GM18870 (cell line): ENCODE results near the gene LRSAM1.

Experiments
- ATAC-seq: cut with Tn5 transposase; IDR thresholded peaks from one replicate; pipeline ENCODE4 v1.9.1; 2021; ENCODE audit warnings: moderate library complexity; ENCODE audit not compliant: unreplicated experiment

The LRSAM1 gene

GRCh38 chr9:127530206-127530941 is 79.1 kb downstream of the LRSAM1 start:
- ATAC-seq = no peak

DNA sequence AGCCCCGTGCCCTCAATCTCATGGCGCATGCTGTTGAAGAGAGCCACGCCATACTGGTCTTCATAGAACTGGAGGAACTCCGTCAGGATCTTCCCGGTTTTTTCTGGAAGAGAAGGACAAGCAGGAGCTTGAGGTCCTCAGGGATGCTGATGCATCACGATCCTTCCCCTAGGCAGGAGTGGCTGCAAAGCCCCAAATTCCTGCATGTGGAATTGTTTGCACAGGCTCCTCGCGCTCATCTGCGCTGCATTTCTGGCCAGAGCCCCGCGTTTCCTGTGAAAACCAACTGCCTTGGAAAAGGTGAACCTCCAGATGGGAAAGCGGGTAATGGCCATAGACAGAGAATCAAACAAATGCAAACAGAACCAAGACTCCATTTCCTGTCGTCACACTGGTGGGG is 80.4 kb downstream of the LRSAM1 start:
- no peak for ATAC-seq

GRCh38 chr9:127534250-127534906 is 83.1 kb downstream of the LRSAM1 start:
- no peak for ATAC-seq

DNA sequence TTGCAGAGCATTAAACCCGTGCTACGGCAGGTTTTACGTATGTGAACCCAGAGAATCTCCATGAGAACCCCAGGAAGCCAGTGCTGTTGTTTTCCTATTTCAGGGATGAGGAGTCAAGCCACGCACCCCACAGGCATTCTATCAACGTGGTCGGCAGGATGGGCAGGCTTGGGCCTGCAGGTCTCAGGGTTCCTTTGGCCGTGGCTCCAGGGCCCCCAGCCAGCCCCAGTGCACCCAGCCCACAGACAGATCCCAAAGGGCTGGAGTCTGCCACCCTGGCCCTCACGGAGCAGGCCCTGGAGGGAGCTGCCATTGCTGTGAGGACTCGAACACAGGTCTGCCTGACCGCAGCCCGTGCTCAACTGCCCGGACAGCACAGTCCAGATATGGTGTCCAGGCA is 83.6 kb downstream of the LRSAM1 start:
- ATAC-seq = no peak

- no peak for ATAC-seq
Observed at GRCh38 chr9:127535396-127535795, 84.1 kb downstream of the LRSAM1 start.

- no peak for ATAC-seq
Observed at GRCh38 chr9:127535834-127536233, 84.5 kb downstream of the LRSAM1 start.

- ATAC-seq = no peak
Observed at GRCh38 chr9:127536499-127536898, 85.2 kb downstream of the LRSAM1 start.

GRCh38 chr9:127537014-127537413 is 85.7 kb downstream of the LRSAM1 start:
- no peak for ATAC-seq

DNA sequence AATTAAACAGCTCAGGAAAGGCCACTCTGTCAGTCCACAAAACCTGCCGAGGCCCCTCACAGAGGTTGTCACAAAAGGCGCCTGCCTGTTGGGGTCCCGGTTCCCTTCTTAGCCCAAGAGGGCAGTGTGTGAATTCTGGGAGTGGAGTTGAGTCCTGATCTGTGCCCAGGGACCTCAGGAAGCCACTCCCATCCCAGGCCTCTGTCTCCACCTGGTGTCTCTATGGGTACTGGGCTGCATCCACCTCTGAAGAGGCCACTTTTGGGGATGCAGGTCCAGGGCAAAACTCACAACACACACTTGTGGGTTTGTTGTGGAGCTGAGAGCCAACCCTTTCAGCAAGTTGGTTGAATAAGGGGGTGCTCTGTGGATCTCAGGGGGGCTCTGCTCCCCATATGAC is 86.5 kb downstream of the LRSAM1 start:
- ATAC-seq = no peak

DNA sequence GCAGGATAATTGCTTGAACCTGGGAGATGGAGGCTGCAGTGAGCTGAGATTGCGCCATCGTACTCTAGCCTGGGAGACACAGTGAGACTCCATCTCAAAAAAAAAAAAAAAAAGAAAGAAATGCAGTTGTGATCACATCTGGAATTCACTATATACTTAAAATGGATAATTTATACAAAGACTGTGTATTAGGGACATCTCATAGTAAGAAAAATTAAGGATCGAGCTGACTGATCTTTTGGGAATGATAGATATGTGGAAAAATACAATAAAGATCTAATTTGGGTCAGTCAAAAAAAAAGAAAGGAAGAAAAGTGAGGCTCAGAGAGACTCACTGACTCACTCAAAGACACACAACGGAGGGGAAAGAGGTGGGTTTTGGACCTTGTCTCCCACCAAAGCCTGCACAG is 87.5 kb downstream of the LRSAM1 start:
- ATAC-seq = no peak

- no peak for ATAC-seq
Observed at GRCh38 chr9:127539259-127539981, 88.1 kb downstream of the LRSAM1 start.

GRCh38 chr9:127539982-127540663 is 88.8 kb downstream of the LRSAM1 start:
- ATAC-seq = no peak

DNA sequence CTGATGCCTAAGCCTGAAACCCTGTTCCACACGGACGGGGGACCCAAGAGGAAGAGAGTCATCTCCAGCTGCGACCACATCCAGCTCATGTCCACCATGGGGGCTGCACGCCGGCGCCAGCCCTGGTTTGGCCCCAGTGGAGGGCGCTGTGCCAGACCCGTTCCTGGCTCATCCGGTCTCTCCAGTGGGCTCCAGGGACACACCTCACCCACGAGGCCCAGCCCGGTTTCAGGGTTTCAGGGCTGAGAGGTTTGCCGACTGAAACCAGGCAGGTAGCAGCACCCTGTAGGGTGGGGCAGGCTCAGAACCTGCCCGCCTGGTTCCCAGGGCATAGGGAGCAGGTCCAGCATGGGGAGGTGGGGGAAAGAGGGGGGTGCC is 89.3 kb downstream of the LRSAM1 start:
- no peak for ATAC-seq

- no peak for ATAC-seq
Observed at GRCh38 chr9:127541176-127541575, 89.9 kb downstream of the LRSAM1 start.

GRCh38 chr9:127541865-127542264 is 90.6 kb downstream of the LRSAM1 start:
- ATAC-seq = no peak

DNA sequence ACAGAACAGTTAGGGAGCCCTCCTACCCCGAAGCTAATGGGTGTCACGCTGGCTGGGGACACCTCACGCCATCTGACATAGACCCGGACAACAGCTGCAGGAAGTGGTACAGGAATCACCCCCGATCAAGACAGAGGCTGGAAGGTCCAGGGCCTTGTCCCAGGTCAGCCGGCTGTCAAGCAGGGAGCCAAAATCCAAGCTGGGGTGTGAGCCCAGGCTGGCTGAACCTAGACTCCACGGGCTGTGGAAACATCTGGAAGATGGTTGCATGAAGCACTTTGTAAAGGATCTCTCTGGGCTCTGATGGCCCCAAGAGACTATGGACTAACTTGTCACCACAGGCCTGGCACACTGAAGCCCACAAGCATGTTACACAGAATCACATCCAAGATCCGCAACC is 91.9 kb downstream of the LRSAM1 start:
- ATAC-seq = no peak

DNA sequence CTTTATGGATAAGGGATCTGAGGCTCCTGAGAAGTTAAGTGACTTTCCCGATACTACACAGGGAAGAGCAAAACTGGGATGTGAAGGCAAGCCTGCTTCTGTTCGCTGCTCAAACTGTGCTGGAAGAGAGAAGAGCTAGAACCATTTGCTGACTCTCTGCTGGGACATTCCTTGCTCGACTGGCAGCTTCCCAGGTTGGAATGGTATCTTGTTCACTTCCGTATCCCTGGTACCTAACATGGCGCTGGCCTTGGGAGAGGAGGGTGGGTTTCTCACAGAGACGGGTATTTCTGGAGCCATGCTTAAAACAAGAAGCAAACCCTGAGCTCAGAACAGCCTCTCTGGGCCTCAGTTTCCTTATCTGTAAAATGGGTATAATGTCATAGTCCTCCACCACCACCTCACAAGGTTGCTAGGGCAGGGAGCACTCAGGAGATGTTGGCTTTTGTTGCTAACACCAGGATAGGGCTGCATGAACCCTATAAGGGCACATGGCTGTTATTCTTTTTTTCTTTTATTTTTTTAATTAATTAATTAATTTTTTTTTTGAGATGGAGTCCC is 92.7 kb downstream of the LRSAM1 start:
- ATAC-seq = no peak

DNA sequence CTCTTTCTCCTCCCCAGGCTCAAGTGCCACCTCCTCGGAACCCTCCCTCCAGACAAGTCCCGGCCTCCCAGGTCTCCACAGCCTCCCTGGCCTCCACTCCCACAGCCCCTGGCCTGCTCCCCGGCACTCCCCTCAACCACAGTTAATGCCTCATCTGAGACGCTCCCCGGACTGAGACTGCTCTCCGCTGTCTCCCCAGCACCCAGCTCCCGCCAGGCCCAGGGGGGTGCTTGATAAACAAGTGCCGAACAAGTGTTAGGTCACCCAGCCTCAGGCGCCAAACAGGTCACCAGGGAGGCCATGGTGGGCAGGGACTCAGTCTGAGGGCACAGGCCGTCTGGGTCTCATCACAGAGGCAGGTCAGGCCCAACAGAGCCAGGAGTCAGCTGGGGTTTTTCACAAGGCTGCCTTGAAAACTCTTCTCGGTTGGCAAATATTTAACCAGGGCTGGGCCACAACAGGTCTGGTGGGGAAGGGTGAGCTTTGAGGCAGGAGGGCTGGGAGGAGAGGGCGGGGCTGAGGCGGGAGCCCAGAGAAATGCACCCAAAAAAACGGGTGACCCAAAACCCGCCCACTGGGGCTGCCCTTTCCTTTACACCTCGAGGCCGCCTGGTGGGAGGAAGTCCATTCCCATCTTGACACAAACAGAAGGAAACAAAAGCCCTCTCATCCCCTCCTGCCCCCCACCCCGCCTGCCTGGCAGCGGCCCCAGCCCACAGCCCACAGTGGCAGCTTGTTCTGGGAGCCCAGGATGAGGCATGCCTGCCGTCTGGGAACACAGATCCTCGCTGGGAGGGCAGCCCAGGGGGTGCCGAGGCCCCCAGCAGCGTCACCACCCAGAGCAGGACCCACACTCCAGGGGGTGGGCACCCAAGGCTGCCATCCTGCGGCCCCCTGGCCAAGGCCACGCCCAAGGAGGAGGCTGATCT is 94.2 kb downstream of the LRSAM1 start:
- peak; percentile 43 for ATAC-seq

GRCh38 chr9:127546125-127546832 is 95.0 kb downstream of the LRSAM1 start:
- ATAC-seq = no peak
